KOPT-K1 (cell line): ENCODE measurements around the gene SMTNL2.

Source experiments
- H3K27ac ChIP-seq: fragments of 200-600 bp; sonication (generic); 2 replicates; pipeline ENCODE4 v1.5.1; 2016; ENCODE audit warnings: antibody characterized with exemption, mild to moderate bottlenecking, low read depth, low read length; ENCODE audit not compliant: poor library complexity, severe bottlenecking
- H3K36me3 ChIP-seq: fragments of 200-600 bp; sonication (generic); 2 replicates; pipeline ENCODE4 v1.5.1; 2017; ENCODE audit warnings: antibody characterized with exemption, mild to moderate bottlenecking, low read length, moderate library complexity; ENCODE audit not compliant: insufficient read depth
- H3K9me3 ChIP-seq: fragments of 200-600 bp; sonication (generic); 2 replicates; pipeline ENCODE4 v1.5.1; 2017; ENCODE audit warnings: antibody characterized with exemption, low read length, mild to moderate bottlenecking; ENCODE audit not compliant: insufficient read depth, poor library complexity, severe bottlenecking

The SMTNL2 gene

GRCh38 chr17:4584101-4584916 lies at the start of gene SMTNL2:
SMTNL2 (plus strand) TSS chr17:4584529; CDS start chr17:4584606, 77 bp downstream.
- Histone ChIP-seq H3K36me3 (no peaks in the 10 kb centered on the region), H3K27ac (no peak within 1 kb of the TSS), H3K9me3 (no peaks in the 10 kb centered on the region)

- no peak overlapping the region for H3K27ac ChIP-seq
- H3K36me3 ChIP-seq, result peaks cover 36% of the 10 kb centered on the region
- no peaks in the 10 kb centered on the region for H3K9me3 ChIP-seq
Observed at GRCh38 chr17:4534928-4535666, 49.2 kb upstream of the SMTNL2 start.

- Histone ChIP-seq H3K27ac (no peak overlapping the region), H3K36me3 (peaks cover 43% of the 10 kb centered on the region), H3K9me3 (no peaks in the 10 kb centered on the region)
Observed at GRCh38 chr17:4535667-4536258, 48.6 kb upstream of the SMTNL2 start.

- Histone ChIP-seq H3K27ac (no peak overlapping the region), H3K36me3 (peaks cover 48% of the 10 kb centered on the region)
Observed at GRCh38 chr17:4536259-4536741, 48.0 kb upstream of the SMTNL2 start.

GRCh38 chr17:4536742-4537411 lies 47.5 kb upstream of the SMTNL2 start:
- H3K27ac ChIP-seq, result no peak overlapping the region
- no peaks in the 10 kb centered on the region for H3K9me3 ChIP-seq
- peaks cover 54% of the 10 kb centered on the region for H3K36me3 ChIP-seq

More at GRCh38 chr17:4536259-4536741, 48.0 kb upstream of the SMTNL2 start:
- no peaks in the 10 kb centered on the region for H3K9me3 ChIP-seq

GRCh38 chr17:4537451-4538235 lies 46.7 kb upstream of the SMTNL2 start:
- Histone ChIP-seq H3K9me3 (no peaks in the 10 kb centered on the region), H3K36me3 (peaks cover 62% of the 10 kb centered on the region), H3K27ac (no peak overlapping the region)

GRCh38 chr17:4538236-4539002 lies 45.9 kb upstream of the SMTNL2 start:
- Histone ChIP-seq H3K36me3 (peaks cover 69% of the 10 kb centered on the region), H3K9me3 (no peaks in the 10 kb centered on the region), H3K27ac (no peak overlapping the region)

GRCh38 chr17:4539025-4539424 lies 45.3 kb upstream of the SMTNL2 start:
- no peaks in the 10 kb centered on the region for H3K9me3 ChIP-seq
- peaks cover 76% of the 10 kb centered on the region for H3K36me3 ChIP-seq
- no peak overlapping the region for H3K27ac ChIP-seq

- peaks cover 82% of the 10 kb centered on the region for H3K36me3 ChIP-seq
- H3K9me3 ChIP-seq, result no peaks in the 10 kb centered on the region
- no peak overlapping the region for H3K27ac ChIP-seq
Observed at GRCh38 chr17:4539576-4540223, 44.6 kb upstream of the SMTNL2 start.

- Histone ChIP-seq H3K9me3 (no peaks in the 10 kb centered on the region), H3K27ac (no peak overlapping the region), H3K36me3 (peaks cover 88% of the 10 kb centered on the region)
Observed at GRCh38 chr17:4540224-4540651, 44.1 kb upstream of the SMTNL2 start.

- peaks cover 93% of the 10 kb centered on the region for H3K36me3 ChIP-seq
- no peak overlapping the region for H3K27ac ChIP-seq
- no peaks in the 10 kb centered on the region for H3K9me3 ChIP-seq
Observed at GRCh38 chr17:4540687-4541327, 43.5 kb upstream of the SMTNL2 start.

- H3K9me3 ChIP-seq, result no peaks in the 10 kb centered on the region
- H3K27ac ChIP-seq, result no peak overlapping the region
- peaks cover 100% of the 10 kb centered on the region for H3K36me3 ChIP-seq
Observed at GRCh38 chr17:4541328-4542002, 42.9 kb upstream of the SMTNL2 start.
